Cardiac muscle cell (in vitro differentiated cells and primary cell): ENCODE measurements around the gene PPHLN1. TPM values are rescaled to one million over a fixed set of nuclear protein-coding genes. Genes with fewer than 3 reads are reported as not detected.
"Not testable (repeated sequence)": the region's sequence is repeated elsewhere in the genome, so short reads cannot be mapped to it uniquely, and the experiment has no call there.

Experiments used
- DNase-seq, 2 donors: peaks; one replicate each; pipeline versions ENCODE4 v3.0.0 to v3.0.0-alpha.2; 2010 to 2017; ENCODE audit warnings: low read depth in 1 of 2, low spot score in 1 of 2
- H3K27ac ChIP-seq: fragments of 200-600 bp; sonication (generic); 2 replicates; pipeline ENCODE4 v1.5.1; 2016
- H3K27me3 ChIP-seq: fragments of 200-600 bp; sonication (generic); 2 replicates; pipeline ENCODE4 v1.6.0; 2016; ENCODE audit warnings: control low read depth
- H3K36me3 ChIP-seq: fragments of 200-600 bp; sonication (generic); 2 replicates; pipeline ENCODE4 v1.5.1; 2016; ENCODE audit warnings: control low read depth
- H3K4me1 ChIP-seq: fragments of 200-600 bp; sonication (generic); 2 replicates; pipeline ENCODE4 v1.8.1; 2017; ENCODE audit warnings: low read depth, mild to moderate bottlenecking, mixed run types
- H3K4me3 ChIP-seq: fragments of 200-600 bp; sonication (generic); 2 replicates; pipeline ENCODE4 v1.5.1; 2016; ENCODE audit warnings: mild to moderate bottlenecking
- H3K9me3 ChIP-seq: fragments of 200-600 bp; sonication (generic); 2 replicates; pipeline ENCODE4 v1.5.1; 2017; ENCODE audit warnings: low read depth, mild to moderate bottlenecking, control low read depth
- CTCF ChIP-seq: IDR thresholded peaks from 2 replicates; pipeline ENCODE4 v1.5.1; 2012; ENCODE audit warnings: low read depth, mild to moderate bottlenecking, low read length
- polyA plus RNA-seq: library from polyadenylated mRNA; unstranded; fragments of >200 nt; fragmentation: Nextera tagmentation; extraction: Ambion mirVana; gene quantifications from 2 replicates; pipeline ENCODE4 v1.2.1, GENCODE V29; 2016
- total RNA-seq: library from RNA; depleted of rRNA; stranded (reverse); fragments of >200 nt; gene quantifications from 2 replicates; pipeline ENCODE4 v1.2.3, GENCODE V29; 2016

PPHLN1 gene
- total and polyA plus RNA-seq, 2 experiments from 2014 or later = 70.6 to 77.6 TPM

DNA sequence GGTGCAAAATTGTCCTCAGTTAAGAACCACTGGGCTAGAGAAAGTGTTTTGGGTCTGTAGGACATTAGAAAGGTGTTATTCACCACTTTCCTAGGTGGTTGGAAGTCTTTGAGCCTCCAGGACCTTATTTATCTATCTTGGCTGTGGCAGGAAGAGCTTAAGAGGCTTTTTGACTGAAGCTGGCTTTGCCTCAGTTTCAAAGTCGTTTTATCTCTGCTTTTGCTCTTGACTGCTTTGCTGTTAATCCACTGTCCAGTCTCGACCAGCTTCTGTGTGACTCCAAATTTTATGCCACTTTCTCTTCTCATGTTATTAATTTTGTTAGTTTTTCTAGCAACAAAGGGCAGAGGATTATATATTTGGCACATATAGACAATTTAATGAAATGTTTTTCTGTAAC lies 60.3 kb downstream of the PPHLN1 start:
- no peak for TF ChIP-seq CTCF
- DNase-seq = peak in 1 of 2 donors; percentile 29
- no peaks in the 10 kb centered on the region for H3K36me3 ChIP-seq
- H3K4me3 ChIP-seq = no peak overlapping the region
- H3K9me3 ChIP-seq = no peaks in the 10 kb centered on the region
- peak overlapping the region; percentile 46 for H3K27ac ChIP-seq
- H3K27me3 ChIP-seq = no peaks in the 10 kb centered on the region
- peaks cover 18% of the 10 kb centered on the region for H3K4me1 ChIP-seq

- H3K9me3 ChIP-seq, H3K27ac ChIP-seq, H3K27me3 ChIP-seq, H3K36me3 ChIP-seq, DNase-seq, H3K4me3 ChIP-seq: not testable (repeated sequence)
- H3K4me1 ChIP-seq = peaks cover 20% of the 10 kb centered on the region
Measured at GRCh38 chr12:42388086-42388485, 62.1 kb downstream of the PPHLN1 start.

DNA sequence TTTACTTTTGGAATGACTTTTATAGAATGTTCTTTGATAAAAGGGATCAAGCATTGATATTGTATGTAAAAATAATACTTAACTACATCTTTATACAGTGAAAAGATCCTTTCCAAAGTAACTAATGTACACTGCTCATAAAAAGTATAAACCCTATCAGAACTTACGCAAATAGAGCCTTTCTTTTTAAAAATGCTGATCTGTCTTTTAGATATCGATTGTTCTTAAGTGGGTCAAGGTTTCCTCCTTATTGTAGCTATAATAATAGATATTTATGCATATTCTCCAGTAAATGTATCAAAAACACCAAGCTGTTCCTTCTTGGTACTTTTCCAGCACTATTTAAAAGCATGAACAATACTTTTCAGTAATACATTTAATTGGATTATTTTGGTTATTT lies 68.5 kb downstream of the PPHLN1 start:
- Histone ChIP-seq H3K4me3 (no peak overlapping the region), H3K36me3 (peaks cover 5% of the 10 kb centered on the region), H3K4me1 (peaks cover 10% of the 10 kb centered on the region), H3K27me3 (no peaks in the 10 kb centered on the region), H3K9me3 (no peaks in the 10 kb centered on the region), H3K27ac (no peak overlapping the region)
- no peak for TF ChIP-seq CTCF
- no peak for DNase-seq

GRCh38 chr12:42396473-42397259 lies 70.7 kb downstream of the PPHLN1 start:
- no peaks in the 10 kb centered on the region for H3K9me3 ChIP-seq
- TF ChIP-seq CTCF = no peak
- H3K36me3 ChIP-seq = peaks cover 5% of the 10 kb centered on the region
- DNase-seq = no peak
- H3K4me3 ChIP-seq = no peak overlapping the region
- H3K27ac ChIP-seq = no peak overlapping the region
- H3K4me1 ChIP-seq = peaks cover 10% of the 10 kb centered on the region
- no peaks in the 10 kb centered on the region for H3K27me3 ChIP-seq

DNA sequence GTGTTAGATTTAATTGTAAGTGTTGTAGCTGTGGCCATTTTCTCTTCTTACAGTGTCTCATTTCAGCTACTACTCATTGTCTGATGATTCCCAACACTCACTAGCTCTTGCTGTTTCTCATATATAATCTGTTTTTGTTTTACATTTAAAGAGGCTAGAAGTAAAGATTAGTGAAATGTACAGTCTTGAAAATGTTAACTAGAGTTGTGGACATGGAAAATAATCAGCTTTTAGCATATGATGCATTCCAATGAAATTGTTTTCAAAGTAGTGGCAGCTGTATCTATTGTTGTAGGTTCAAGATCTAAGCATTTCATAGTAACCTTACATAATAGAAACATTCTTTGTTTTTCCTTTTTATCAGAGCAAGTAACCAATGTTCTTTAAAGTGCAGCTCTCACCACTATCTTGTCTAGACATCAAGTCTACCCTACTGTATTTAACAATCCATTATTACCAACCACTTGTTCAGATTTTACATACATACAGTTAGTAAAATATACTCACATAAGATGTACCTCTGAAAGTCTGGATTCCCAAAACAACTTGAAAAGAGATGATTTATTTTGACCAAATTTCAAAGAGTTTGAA lies 76.9 kb downstream of the PPHLN1 start:
- no peaks in the 10 kb centered on the region for H3K4me1 ChIP-seq
- no peak overlapping the region for H3K4me3 ChIP-seq
- no peak for DNase-seq
- no peaks in the 10 kb centered on the region for H3K9me3 ChIP-seq
- H3K36me3 ChIP-seq = peaks cover 14% of the 10 kb centered on the region
- H3K27me3 ChIP-seq = no peaks in the 10 kb centered on the region
- TF ChIP-seq CTCF = no peak
- H3K27ac ChIP-seq = no peak overlapping the region

DNA sequence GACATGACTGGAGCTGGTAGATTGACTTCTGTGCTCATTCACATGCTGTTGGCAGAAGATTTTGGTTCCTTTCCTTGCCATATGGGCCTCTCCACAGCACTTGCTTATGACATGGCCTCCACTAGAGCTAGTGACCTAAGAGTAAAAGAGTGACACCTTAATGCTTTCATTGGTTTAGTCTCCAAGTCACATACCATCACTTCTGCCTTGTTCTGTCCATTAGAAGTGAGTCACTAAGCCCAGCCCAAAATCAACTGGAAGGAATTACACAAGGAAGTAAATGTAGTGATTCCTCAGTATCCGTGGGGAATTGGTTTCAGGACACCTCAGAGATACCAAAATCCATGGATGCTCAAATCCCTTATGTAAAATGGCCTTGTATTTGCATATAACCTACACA lies 81.3 kb downstream of the PPHLN1 start:
- Histone ChIP-seq H3K4me1 (no peaks in the 10 kb centered on the region), H3K36me3 (peaks cover 9% of the 10 kb centered on the region), H3K4me3 (no peak overlapping the region), H3K27me3 (no peaks in the 10 kb centered on the region), H3K27ac (no peak overlapping the region), H3K9me3 (no peaks in the 10 kb centered on the region)
- DNase-seq = no peak
- TF ChIP-seq CTCF = no peak
